Cardiac muscle cell (in vitro differentiated cells and primary cell): ENCODE results near the gene CCDC136. TPM values are rescaled to one million over a fixed set of nuclear protein-coding genes. Genes with fewer than 3 reads are reported as not detected.

Source experiments
- DNase-seq, 2 donors: peaks; one replicate each; pipeline versions ENCODE4 v3.0.0 to v3.0.0-alpha.2; 2010 to 2017; ENCODE audit warnings: low read depth in 1 of 2, low spot score in 1 of 2
- H3K27ac ChIP-seq: fragments of 200-600 bp; sonication (generic); 2 replicates; pipeline ENCODE4 v1.5.1; 2016
- H3K27me3 ChIP-seq: fragments of 200-600 bp; sonication (generic); 2 replicates; pipeline ENCODE4 v1.6.0; 2016; ENCODE audit warnings: control low read depth
- H3K36me3 ChIP-seq: fragments of 200-600 bp; sonication (generic); 2 replicates; pipeline ENCODE4 v1.5.1; 2016; ENCODE audit warnings: control low read depth
- H3K4me1 ChIP-seq: fragments of 200-600 bp; sonication (generic); 2 replicates; pipeline ENCODE4 v1.8.1; 2017; ENCODE audit warnings: low read depth, mild to moderate bottlenecking, mixed run types
- H3K4me3 ChIP-seq: fragments of 200-600 bp; sonication (generic); 2 replicates; pipeline ENCODE4 v1.5.1; 2016; ENCODE audit warnings: mild to moderate bottlenecking
- H3K9me3 ChIP-seq: fragments of 200-600 bp; sonication (generic); 2 replicates; pipeline ENCODE4 v1.5.1; 2017; ENCODE audit warnings: low read depth, mild to moderate bottlenecking, control low read depth
- CTCF ChIP-seq: IDR thresholded peaks from 2 replicates; pipeline ENCODE4 v1.5.1; 2012; ENCODE audit warnings: low read depth, mild to moderate bottlenecking, low read length
- polyA plus RNA-seq: library from polyadenylated mRNA; unstranded; fragments of >200 nt; fragmentation: Nextera tagmentation; extraction: Ambion mirVana; gene quantifications from 2 replicates; pipeline ENCODE4 v1.2.1, GENCODE V29; 2016
- total RNA-seq: library from RNA; depleted of rRNA; stranded (reverse); fragments of >200 nt; gene quantifications from 2 replicates; pipeline ENCODE4 v1.2.3, GENCODE V29; 2016

Gene CCDC136
- total and polyA plus RNA-seq, 2 experiments from 2014 or later, result 10.7 to 26.4 TPM

- H3K9me3 ChIP-seq, result no peaks in the 10 kb centered on the region
- peaks cover 23% of the 10 kb centered on the region for H3K36me3 ChIP-seq
- no peak for TF ChIP-seq CTCF
- peak overlapping the region; percentile 30 for H3K27ac ChIP-seq
- no peaks in the 10 kb centered on the region for H3K4me1 ChIP-seq
- no peak for DNase-seq
- no peaks in the 10 kb centered on the region for H3K27me3 ChIP-seq
- no peak overlapping the region for H3K4me3 ChIP-seq
Observed at GRCh38 chr7:128774029-128774689, 17.6 kb upstream of the CCDC136 start.

GRCh38 chr7:128774921-128775320 is 16.8 kb upstream of the CCDC136 start:
- no peak for TF ChIP-seq CTCF
- no peak for DNase-seq

DNA sequence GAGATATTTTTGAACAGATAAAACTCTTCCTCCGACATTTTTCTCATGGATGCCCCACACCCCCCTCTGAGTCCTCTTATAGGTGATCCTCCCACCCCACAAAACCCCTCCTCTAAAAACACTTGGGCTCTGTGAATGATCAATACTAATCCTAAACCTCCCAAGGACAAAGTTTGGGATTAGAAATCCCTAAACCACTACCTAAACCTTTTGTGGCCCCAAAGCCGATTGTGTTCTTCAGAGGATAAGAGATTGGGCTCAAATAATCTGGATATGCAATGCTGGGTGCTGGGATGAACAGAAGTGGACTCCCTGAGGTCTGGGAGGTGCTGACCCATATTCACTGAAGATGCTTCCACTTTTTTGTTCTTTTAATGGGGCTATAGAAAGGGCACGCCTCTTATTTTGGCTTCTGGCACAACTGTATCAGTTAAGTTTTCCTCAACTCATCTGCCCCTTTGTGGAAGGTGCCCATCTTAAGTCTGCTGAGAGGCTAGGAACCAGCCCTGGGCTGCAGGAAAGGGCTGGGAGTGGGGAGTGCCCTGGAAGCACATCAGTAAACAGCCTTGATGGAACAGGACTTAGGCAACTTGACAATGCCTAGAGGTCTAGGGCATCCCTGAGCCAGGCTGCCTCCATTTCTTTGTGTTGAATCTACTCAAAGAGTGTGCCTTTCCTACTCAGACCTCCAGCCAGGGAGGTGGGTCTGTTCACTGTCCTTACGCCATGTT is 15.9 kb upstream of the CCDC136 start, which contains the start of gene OPN1SW:
OPN1SW (minus strand) TSS at position 51 of the 731 bp plus-strand sequence; CDS start at position 38, 13 bp downstream.
- H3K27ac ChIP-seq, result peak within 1 kb of the TSS; percentile 30
- DNase-seq, result no peak
- no peaks in the 10 kb centered on the region for H3K4me1 ChIP-seq
- H3K36me3 ChIP-seq, result peaks cover 8% of the 10 kb centered on the region
- H3K4me3 ChIP-seq, result no peak within 1 kb of the TSS
- TF ChIP-seq CTCF, result no peak
- no peaks in the 10 kb centered on the region for H3K9me3 ChIP-seq
- H3K27me3 ChIP-seq, result no peaks in the 10 kb centered on the region

More at GRCh38 chr7:128774921-128775320, 16.8 kb upstream of the CCDC136 start:
- H3K4me3 ChIP-seq, result no peak overlapping the region
- H3K27me3 ChIP-seq, result no peaks in the 10 kb centered on the region
- H3K9me3 ChIP-seq, result no peaks in the 10 kb centered on the region
- H3K36me3 ChIP-seq, result peaks cover 16% of the 10 kb centered on the region
- H3K4me1 ChIP-seq, result no peaks in the 10 kb centered on the region
- peak overlapping the region; percentile 30 for H3K27ac ChIP-seq

DNA sequence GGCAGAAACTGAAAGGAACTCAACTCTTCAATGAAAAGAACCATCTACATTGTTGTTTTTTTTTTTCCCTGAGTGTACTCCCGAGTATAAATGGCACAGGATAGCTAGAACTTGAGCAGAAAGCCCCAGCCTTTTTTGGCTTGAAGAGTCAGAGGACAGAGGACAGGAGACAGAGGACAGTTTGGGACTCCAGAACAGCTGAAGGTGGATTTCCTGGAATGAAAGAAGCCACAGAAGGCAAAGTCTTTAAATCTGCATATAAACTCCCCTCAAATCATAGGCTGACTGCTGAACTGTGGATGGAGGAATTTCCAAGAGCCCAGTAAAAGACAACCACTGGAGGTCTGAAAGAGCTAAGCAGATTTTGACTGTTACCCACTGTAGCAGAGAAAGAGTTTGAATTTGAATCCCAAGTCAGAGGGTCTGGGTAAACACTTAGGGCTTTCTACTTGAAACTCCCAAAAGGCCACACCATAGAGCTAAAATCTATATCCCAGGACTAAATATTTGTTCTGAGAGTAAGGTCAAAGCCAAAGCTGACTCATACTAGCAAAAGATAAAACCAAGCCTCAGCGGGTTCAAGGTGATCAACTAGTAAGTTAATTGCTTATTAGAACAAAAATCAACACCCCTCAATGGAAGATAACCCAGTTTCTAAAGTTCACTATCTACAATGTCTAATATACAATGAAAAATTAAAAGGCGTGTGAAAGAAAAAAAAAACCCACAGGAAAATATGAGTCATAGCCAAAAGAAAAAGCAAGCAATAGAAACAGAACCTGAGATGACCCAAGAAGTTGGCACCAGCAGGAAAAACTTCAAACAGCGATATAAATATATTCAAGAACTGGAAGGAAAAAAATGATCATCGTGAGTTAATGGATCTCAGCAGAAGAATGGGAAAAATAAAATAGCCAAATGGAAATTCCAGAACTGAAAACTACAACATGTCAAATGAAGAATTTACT is 14.3 kb upstream of the CCDC136 start:
- no peaks in the 10 kb centered on the region for H3K27me3 ChIP-seq
- DNase-seq, result peak in 1 of 2 donors; percentile 62

More for the DNA sequence above, 14.3 kb upstream of the CCDC136 start:
- no peak overlapping the region for H3K4me3 ChIP-seq
- H3K36me3 ChIP-seq, result no peaks in the 10 kb centered on the region
- TF ChIP-seq CTCF, result no peak
- no peaks in the 10 kb centered on the region for H3K9me3 ChIP-seq
- no peak overlapping the region for H3K27ac ChIP-seq
- H3K4me1 ChIP-seq, result no peaks in the 10 kb centered on the region
